H1 (cell line): ENCODE measurements around the gene TFCP2L1. TPM values are rescaled to one million over a fixed set of nuclear protein-coding genes. Genes with fewer than 3 reads are reported as not detected.

Experiments
- CTCF ChIA-PET: fragments of 300-600 bp; sonication (Branson Sonifier 250); formaldehyde crosslinking; loops from one replicate; lab custom pipeline; 2021; ENCODE audit not compliant: partially characterized antibody; lab: Charles Lee
- POLR2A ChIA-PET: fragments of 300-600 bp; sonication (Branson Sonifier 250); formaldehyde crosslinking; loops from one replicate; lab custom pipeline; 2021; ENCODE audit warnings: inconsistent platforms; ENCODE audit not compliant: partially characterized antibody; lab: Charles Lee
- DNase-seq, 2 experiments: peaks; one replicate each; pipeline versions ENCODE4 v3.0.0 to v3.0.0-alpha.2; 2010 to 2022; ENCODE audit warnings: low spot score in 2 of 2, low read depth in 1 of 2, mixed read lengths in 1 of 2
- FAIRE-seq: peaks from 2 replicates; lab custom pipeline; 2011; peaks lifted over from hg19 to GRCh38; lab: Jason Lieb, UNC
- H2AFZ ChIP-seq: 2 replicates; pipeline ENCODE4 v1.8.1; 2012; ENCODE audit warnings: low read length, inconsistent platforms
- H2AK5ac ChIP-seq: 2 replicates; pipeline ENCODE4 v1.6.1; 2013; ENCODE audit warnings: low read depth, low read length
- H2BK120ac ChIP-seq: replicated peaks from 2 replicates; pipeline ENCODE3; 2013; ENCODE audit warnings: low read depth, low read length, inconsistent platforms
- H2BK12ac ChIP-seq: 2 replicates; pipeline ENCODE4 v1.6.1; 2013; ENCODE audit warnings: low read depth, low read length
- H2BK15ac ChIP-seq: 2 replicates; pipeline ENCODE4 v1.6.1; 2013; ENCODE audit warnings: low read length
- H2BK20ac ChIP-seq: 2 replicates; pipeline ENCODE4 v1.6.1; 2013; ENCODE audit warnings: low read length
- H2BK5ac ChIP-seq: 2 replicates; pipeline ENCODE4 v1.6.1; 2013; ENCODE audit warnings: low read depth, low read length
- H3K14ac ChIP-seq: 2 replicates; pipeline ENCODE4 v1.6.1; 2013; ENCODE audit warnings: inconsistent platforms; ENCODE audit not compliant: insufficient read length
- H3K18ac ChIP-seq: 2 replicates; pipeline ENCODE4 v1.6.1; 2013; ENCODE audit warnings: low read length; ENCODE audit errors: extremely low read depth
- H3K23ac ChIP-seq: 2 replicates; pipeline ENCODE4 v1.6.1; 2013; ENCODE audit warnings: inconsistent platforms; ENCODE audit not compliant: insufficient read length
- H3K23me2 ChIP-seq: 2 replicates; pipeline ENCODE4 v1.6.1; 2013; ENCODE audit warnings: low read depth, low read length
- H3K27ac ChIP-seq: 2 replicates; pipeline ENCODE4 v1.6.1; 2011; ENCODE audit warnings: low read depth, low read length, inconsistent platforms
- H3K27me3 ChIP-seq, 4 experiments: replicated peaks in 1 of 4; 1 replicate in 1 of 4; 2 replicates in 3 of 4; pipeline versions ENCODE4 v1.6.1 to v1.8.1; 2011 to 2013; ENCODE audit warnings: low read length in 3 of 4, mild to moderate bottlenecking in 3 of 4, inconsistent platforms in 2 of 4, mixed read lengths in 2 of 4, moderate library complexity in 1 of 4; ENCODE audit not compliant: control insufficient read depth in 3 of 4, insufficient read depth in 3 of 4; ENCODE audit errors: extremely low read depth in 1 of 4
- H3K36me3 ChIP-seq, 4 experiments: 2 replicates each; pipeline versions ENCODE4 v1.6.1 to v1.8.1; 2011 to 2013; ENCODE audit warnings: mild to moderate bottlenecking in 4 of 4, low read length in 3 of 4, moderate library complexity in 2 of 4, control low read depth in 1 of 4, inconsistent platforms in 1 of 4; ENCODE audit not compliant: insufficient read depth in 4 of 4, control insufficient read depth in 2 of 4
- H3K4ac ChIP-seq: replicated peaks from 2 replicates; pipeline ENCODE3; 2013; ENCODE audit warnings: low read length, low read depth, mixed read lengths, inconsistent platforms; ENCODE audit not compliant: insufficient read length
- H3K4me1 ChIP-seq, 4 experiments: replicated peaks in 1 of 4; 1 replicate in 1 of 4; 2 replicates in 3 of 4; pipeline versions ENCODE4 v1.6.1 to v1.8.1; 2011 to 2013; ENCODE audit warnings: low read length in 3 of 4, inconsistent platforms in 2 of 4, mixed read lengths in 1 of 4; ENCODE audit not compliant: insufficient read depth in 4 of 4, control insufficient read depth in 3 of 4
- H3K4me2 ChIP-seq, 2 experiments: 2 replicates each; pipeline versions ENCODE4 v1.6.1 to v1.8.1; 2011 to 2013; ENCODE audit warnings: low read depth in 2 of 2, low read length in 2 of 2, control low read depth in 1 of 2, inconsistent platforms in 1 of 2, mild to moderate bottlenecking in 1 of 2; ENCODE audit not compliant: insufficient read depth in 1 of 2
- H3K4me3 ChIP-seq, 4 experiments: fragments of 200-600, 300-600 bp in 1 of 4; sonication (generic), shearing (Covaris generic), sonication (Bioruptor Twin) in 1 of 4; 2 replicates each; pipeline versions ENCODE4 v1.5.1 to v1.8.1; 2011 to 2016; ENCODE audit warnings: low read length in 4 of 4, low read depth in 3 of 4, control low read depth in 2 of 4, inconsistent platforms in 2 of 4, mild to moderate bottlenecking in 2 of 4, mixed read lengths in 1 of 4, moderate library complexity in 1 of 4; ENCODE audit not compliant: insufficient read depth in 2 of 4; ENCODE audit errors: extremely low read depth in 1 of 4
- H3K56ac ChIP-seq: replicated peaks from 2 replicates; pipeline ENCODE3; 2013; ENCODE audit warnings: low read depth, mild to moderate bottlenecking, mixed read lengths, low read length, inconsistent platforms; ENCODE audit not compliant: insufficient read length
- H3K79me1 ChIP-seq: 2 replicates; pipeline ENCODE4 v1.6.1; 2013; ENCODE audit warnings: low read depth, low read length, control low read depth
- H3K79me2 ChIP-seq, 2 experiments: 2 replicates each; pipeline versions ENCODE4 v1.6.1 to v1.8.1; 2012 to 2013; ENCODE audit warnings: low read length in 2 of 2, mild to moderate bottlenecking in 2 of 2, inconsistent platforms in 1 of 2; ENCODE audit not compliant: insufficient read depth in 2 of 2, control insufficient read depth in 1 of 2
- H3K9ac ChIP-seq, 4 experiments: replicated peaks in 1 of 4; 1 replicate in 1 of 4; 2 replicates in 3 of 4; pipeline versions ENCODE4 v1.6.1 to v1.8.1; 2011 to 2013; ENCODE audit warnings: low read depth in 3 of 4, low read length in 3 of 4, control low read depth in 2 of 4, mild to moderate bottlenecking in 2 of 4, moderate library complexity in 2 of 4, inconsistent platforms in 1 of 4; ENCODE audit errors: extremely low read depth in 1 of 4
- H3K9me3 ChIP-seq, 2 experiments: 2 replicates each; pipeline versions ENCODE4 v1.6.1 to v1.8.1; 2012 to 2013; ENCODE audit warnings: mild to moderate bottlenecking in 2 of 2, moderate library complexity in 2 of 2, control low read depth in 1 of 2, inconsistent platforms in 1 of 2, low read depth in 1 of 2, low read length in 1 of 2, mixed read lengths in 1 of 2; ENCODE audit not compliant: insufficient read depth in 2 of 2
- H4K20me1 ChIP-seq, 2 experiments: replicated peaks in 1 of 2; 2 replicates each; pipeline versions ENCODE3 to v1.8.1; 2011 to 2013; ENCODE audit warnings: inconsistent platforms in 2 of 2, low read length in 2 of 2, mild to moderate bottlenecking in 1 of 2; ENCODE audit not compliant: insufficient read depth in 2 of 2, control insufficient read depth in 1 of 2
- H4K5ac ChIP-seq: 2 replicates; pipeline ENCODE4 v1.6.1; 2013; ENCODE audit warnings: low read length, low read depth, mixed read lengths, inconsistent platforms; ENCODE audit not compliant: insufficient read length
- H4K8ac ChIP-seq: 2 replicates; pipeline ENCODE4 v1.8.0; 2013; ENCODE audit warnings: mild to moderate bottlenecking, moderate library complexity, low read length, inconsistent platforms; ENCODE audit not compliant: insufficient read depth; ENCODE audit errors: extremely low read depth
- H4K91ac ChIP-seq: replicated peaks from 2 replicates; pipeline ENCODE3; 2013; ENCODE audit warnings: low read length, mixed read lengths, inconsistent platforms; ENCODE audit not compliant: insufficient read length
- BCL11A ChIP-seq, 2 experiments: IDR thresholded peaks; one replicate each; pipeline ENCODE4 v1.6.1; 2011; ENCODE audit warnings: low read depth in 2 of 2, low read length in 2 of 2, mild to moderate bottlenecking in 2 of 2
- HDAC2 ChIP-seq, 2 experiments: fragments of 300-600 bp in 1 of 2; sonication (generic) in 1 of 2; IDR thresholded peaks; 2 replicates each; pipeline ENCODE4 v1.6.1; 2011 to 2012; ENCODE audit warnings: low read depth in 2 of 2, low read length in 2 of 2, mild to moderate bottlenecking in 2 of 2, moderate library complexity in 2 of 2, borderline replicate concordance in 1 of 2, inconsistent platforms in 1 of 2
- HDAC6 ChIP-seq: IDR thresholded peaks from one replicate; pipeline ENCODE4 v1.7.1; 2012; ENCODE audit warnings: low read depth, mild to moderate bottlenecking, inconsistent platforms, low read length, moderate library complexity
- MAX ChIP-seq: IDR thresholded peaks from 2 replicates; pipeline ENCODE4 v1.6.1; 2012; ENCODE audit warnings: inconsistent platforms
- NANOG ChIP-seq: IDR thresholded peaks from 2 replicates; pipeline ENCODE4 v1.6.1; 2011; ENCODE audit warnings: low read length, low read depth, mild to moderate bottlenecking, inconsistent platforms; ENCODE audit not compliant: insufficient read depth, poor library complexity, severe bottlenecking
- RAD21 ChIP-seq, 2 experiments: IDR thresholded peaks in 1 of 2; conservative IDR thresholded peaks in 1 of 2; 2 replicates each; pipeline ENCODE4 v1.6.1; 2011; ENCODE audit warnings: low read depth in 2 of 2, low read length in 2 of 2, improper control_type of control experiment in 1 of 2, inconsistent platforms in 1 of 2, mild to moderate bottlenecking in 1 of 2, moderate library complexity in 1 of 2
- SIRT6 ChIP-seq: IDR thresholded peaks from one replicate; pipeline ENCODE4 v1.7.1; 2012; ENCODE audit warnings: low read length, inconsistent platforms
- SIX5 ChIP-seq: IDR thresholded peaks from 2 replicates; pipeline ENCODE4 v1.6.1; 2011; ENCODE audit warnings: mild to moderate bottlenecking, low read depth, low read length
- SP1 ChIP-seq: IDR thresholded peaks from 2 replicates; pipeline ENCODE4 v1.6.1; 2011; ENCODE audit warnings: low read depth, low read length
- SP2 ChIP-seq: IDR thresholded peaks from 2 replicates; pipeline ENCODE4 v1.6.1; 2012; ENCODE audit warnings: mild to moderate bottlenecking, low read length, inconsistent platforms
- SRF ChIP-seq: IDR thresholded peaks from 2 replicates; pipeline ENCODE4 v1.6.1; 2011; ENCODE audit warnings: mild to moderate bottlenecking, low read depth, low read length, moderate library complexity
- TAF1 ChIP-seq: IDR thresholded peaks from 2 replicates; pipeline ENCODE4 v1.6.1; 2011; ENCODE audit warnings: mild to moderate bottlenecking, low read depth, low read length
- TAF7 ChIP-seq: optimal IDR thresholded peaks from 2 replicates; pipeline ENCODE3; 2011; ENCODE audit warnings: low read depth, mild to moderate bottlenecking, inconsistent platforms, low read length, moderate library complexity, borderline replicate concordance
- WGBS, 2 experiments: shearing (Covaris generic) in 1 of 2; methylation state at CpG; one replicate each; pipeline versions ENCODE4 v1.1.6 to v1.1.7; 2013 to 2015; ENCODE audit warnings: low lambda C conversion rate in 2 of 2, mixed read lengths in 2 of 2, inconsistent platforms in 1 of 2, low coverage in 1 of 2, missing lambda C conversion rate in 1 of 2; ENCODE audit not compliant: insufficient replicate concordance in 2 of 2, insufficient coverage in 1 of 2, insufficient read length in 1 of 2; ENCODE audit errors: extremely low coverage in 1 of 2, missing lambda C conversion rate in 1 of 2; 5-methylcytosine and 5-hydroxymethylcytosine counted together
- polyA plus RNA-seq, 7 experiments: library from polyadenylated mRNA; depleted of rRNA in 3 of 7; stranded (reverse) in 5 of 7; unstranded in 2 of 7; fragments of >200 nt in 5 of 7; fragments of 200-250 nt in 2 of 7; gene quantifications; 1 replicate in 5 of 7; 2 replicates in 1 of 7; 4 replicates in 1 of 7; pipeline versions ENCODE4 v1.2.1 to v1.2.3, GENCODE V29; 2011 to 2013; ENCODE audit warnings: missing spikeins in 2 of 7, mixed read lengths in 2 of 7
- total RNA-seq: library from RNA; stranded (reverse); fragmentation: NEBNext Ultra II Directional; extraction: Animal tissue kit (Norgen Biotek cat#: 25700); gene quantifications from 2 replicates; pipeline ENCODE4 v1.2.1, GENCODE V29; 2021

The TFCP2L1 gene
- total and polyA plus RNA-seq, 2 of the 8 experiments (the other 6 are each of a cell fraction or from before 2014, with no cell fraction given): 1.5 to 3.8 TPM

GRCh38 chr2:121253674-121254240, 31.2 kb downstream of the TFCP2L1 start:
- H3K4ac ChIP-seq: no peak overlapping the region
- peak overlapping the region; percentile 20 for H4K91ac ChIP-seq
- no peaks in the 10 kb centered on the region for H3K36me3 ChIP-seq
- 0 out of 7 replicates have a peak, but pooled peaks cover 0 to 2% (median 0%) of the 10 kb centered on the region in 4 experiments for H3K27me3 ChIP-seq
- H2BK120ac ChIP-seq: no peak overlapping the region
- no peak overlapping the region for H2BK20ac ChIP-seq
- peaks cover 0 to 3% (median 0%) of the 10 kb centered on the region in 4 experiments; a peak in 2 of 7 replicates for H3K4me1 ChIP-seq
- H3K4me3 ChIP-seq: no peak overlapping the region
- H2AK5ac ChIP-seq: no peak overlapping the region; the same call in 1 of the 2 replicates
- H3K79me2 ChIP-seq: no peaks in the 10 kb centered on the region
- no peak overlapping the region for H3K4me2 ChIP-seq
- no peak overlapping the region for H3K9ac ChIP-seq
- WGBS, 2 experiments: 88% methylated on average over 13 of the region's 13 CpGs; no CpG with 5 or more reads in 1 of the 2 experiments
- DNase-seq: no peak
- ChIA-PET CTCF (interaction anchor here (1.2 kb wide), 1 partner anchor 18 kb away, joined by 3 read pairs; no protein-coding TSS in a partner anchor), POLR2A (no interaction called here)
- no peak overlapping the region for H2BK15ac ChIP-seq
- no peak overlapping the region for H3K27ac ChIP-seq
- H3K9me3 ChIP-seq: no peaks in the 10 kb centered on the region
- no peaks in the 10 kb centered on the region for H4K20me1 ChIP-seq
- no peak overlapping the region for H2AFZ ChIP-seq
- no peak for FAIRE-seq
- peak overlapping the region; percentile 43 for H4K8ac ChIP-seq
- H3K56ac ChIP-seq: no peak overlapping the region
- 0 out of 2 replicates have a peak overlapping the region, but pooled peaks have one; percentile 9 for H2BK5ac ChIP-seq
- no peak overlapping the region for H3K18ac ChIP-seq
- H3K79me1 ChIP-seq: 0 out of 2 replicates have a peak, but pooled peaks cover 5% of the 10 kb centered on the region
- no peak overlapping the region for H4K5ac ChIP-seq
- no peak overlapping the region for H3K23ac ChIP-seq
- H2BK12ac ChIP-seq: no peak overlapping the region
- H3K23me2 ChIP-seq: no peaks in the 10 kb centered on the region
- H3K14ac ChIP-seq: no peak overlapping the region
- no peak for TF ChIP-seq SRF
- no peak for TF ChIP-seq SP1
- no peak for TF ChIP-seq TAF1
- no peak for TF ChIP-seq SIX5
- no peak for TF ChIP-seq HDAC2 (IDR thresholded peaks at IDR 0.05; ENCODE audit: borderline replicate concordance in 1 of 2, low read depth in 2 of 2, low read length in 2 of 2)
- no peak for TF ChIP-seq SP2
- TF ChIP-seq BCL11A (IDR thresholded peaks at IDR 0.05; ENCODE audit: low read depth in 2 of 2, low read length in 2 of 2): no peak
- no peak for TF ChIP-seq NANOG
- no peak for TF ChIP-seq MAX
- TF ChIP-seq RAD21 (IDR thresholded peaks at IDR 0.05 in 1 of 2, conservative IDR thresholded peaks at IDR 0.05 in 1 of 2; ENCODE audit: low read depth in 2 of 2, low read length in 2 of 2): no peak
- TF ChIP-seq SIRT6: no peak
- no peak for TF ChIP-seq HDAC6
- no peak for TF ChIP-seq TAF7
